Measurements from ENCODE around the gene OPA3.

- TF ChIP-seq, protein P1, sequence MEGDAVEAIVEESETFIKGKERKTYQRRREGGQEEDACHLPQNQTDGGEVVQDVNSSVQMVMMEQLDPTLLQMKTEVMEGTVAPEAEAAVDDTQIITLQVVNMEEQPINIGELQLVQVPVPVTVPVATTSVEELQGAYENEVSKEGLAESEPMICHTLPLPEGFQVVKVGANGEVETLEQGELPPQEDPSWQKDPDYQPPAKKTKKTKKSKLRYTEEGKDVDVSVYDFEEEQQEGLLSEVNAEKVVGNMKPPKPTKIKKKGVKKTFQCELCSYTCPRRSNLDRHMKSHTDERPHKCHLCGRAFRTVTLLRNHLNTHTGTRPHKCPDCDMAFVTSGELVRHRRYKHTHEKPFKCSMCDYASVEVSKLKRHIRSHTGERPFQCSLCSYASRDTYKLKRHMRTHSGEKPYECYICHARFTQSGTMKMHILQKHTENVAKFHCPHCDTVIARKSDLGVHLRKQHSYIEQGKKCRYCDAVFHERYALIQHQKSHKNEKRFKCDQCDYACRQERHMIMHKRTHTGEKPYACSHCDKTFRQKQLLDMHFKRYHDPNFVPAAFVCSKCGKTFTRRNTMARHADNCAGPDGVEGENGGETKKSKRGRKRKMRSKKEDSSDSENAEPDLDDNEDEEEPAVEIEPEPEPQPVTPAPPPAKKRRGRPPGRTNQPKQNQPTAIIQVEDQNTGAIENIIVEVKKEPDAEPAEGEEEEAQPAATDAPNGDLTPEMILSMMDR (IDR thresholded peaks at IDR 0.05): no peak
- no peak for TF ChIP-seq POLR2AphosphoS5 (IDR thresholded peaks at IDR 0.05)
Measured at GRCh38 chr19:45496349-45496953, 88.2 kb downstream of the OPA3 start.
